Keratinocyte (primary cell): ENCODE data around the gene RNF26. TPM values are rescaled to one million over a fixed set of nuclear protein-coding genes. Genes with fewer than 3 reads are reported as not detected.
"Not testable (repeated sequence)": the region's sequence is repeated elsewhere in the genome, so short reads cannot be mapped to it uniquely, and the experiment has no call there.

ENCODE experiments used
- DNase-seq: peaks from one replicate; pipeline ENCODE4 v3.0.0-alpha.2; 2011; ENCODE audit warnings: low read depth, missing footprints, low spot score
- FAIRE-seq: peaks from 2 replicates; lab custom pipeline; 2011; peaks lifted over from hg19 to GRCh38; lab: Jason Lieb, UNC
- H2AFZ ChIP-seq: 2 replicates; pipeline ENCODE4 v1.6.0; 2012; ENCODE audit warnings: low read length, control low read depth, inconsistent platforms; ENCODE audit not compliant: control insufficient read depth
- H3K27ac ChIP-seq: 2 replicates; pipeline ENCODE4 v1.5.1; 2011; ENCODE audit warnings: low read length; ENCODE audit not compliant: control insufficient read depth, insufficient read depth
- H3K27me3 ChIP-seq: 3 replicates; pipeline ENCODE4 v1.6.0; 2011; ENCODE audit warnings: low read length; ENCODE audit not compliant: control insufficient read depth, insufficient read depth; ENCODE audit errors: extremely low read depth
- H3K36me3 ChIP-seq, 2 experiments: 2 replicates in 1 of 2; 3 replicates in 1 of 2; pipeline ENCODE4 v1.5.1; 2011; ENCODE audit warnings: low read length in 2 of 2, mild to moderate bottlenecking in 1 of 2; ENCODE audit not compliant: control insufficient read depth in 2 of 2, insufficient read depth in 2 of 2; ENCODE audit errors: extremely low read depth in 1 of 2
- H3K4me1 ChIP-seq: 3 replicates; pipeline ENCODE4 v1.5.1; 2011; ENCODE audit warnings: low read length; ENCODE audit not compliant: control insufficient read depth, insufficient read depth; ENCODE audit errors: extremely low read depth
- H3K4me2 ChIP-seq: 3 replicates; pipeline ENCODE4 v1.6.0; 2011; ENCODE audit warnings: low read depth, low read length; ENCODE audit not compliant: control insufficient read depth, insufficient read depth; ENCODE audit errors: extremely low read depth
- H3K4me3 ChIP-seq, 3 experiments: fragments of 200-600 bp in 1 of 3; sonication (generic) in 1 of 3; 2 replicates in 2 of 3; 3 replicates in 1 of 3; pipeline ENCODE4 v1.5.1; 2011 to 2016; ENCODE audit warnings: low read length in 3 of 3, mild to moderate bottlenecking in 3 of 3, control low read depth in 2 of 3, inconsistent platforms in 1 of 3, low read depth in 1 of 3, mixed read lengths in 1 of 3, mixed run types in 1 of 3, moderate library complexity in 1 of 3; ENCODE audit not compliant: control insufficient read depth in 2 of 3, insufficient read depth in 2 of 3; ENCODE audit errors: extremely low read depth in 1 of 3
- H3K79me2 ChIP-seq: 2 replicates; pipeline ENCODE4 v1.6.0; 2012; ENCODE audit warnings: low read length; ENCODE audit not compliant: control insufficient read depth, insufficient read depth
- H3K9ac ChIP-seq: 3 replicates; pipeline ENCODE4 v1.6.0; 2011; ENCODE audit warnings: low read length; ENCODE audit not compliant: control insufficient read depth, insufficient read depth; ENCODE audit errors: extremely low read depth
- H3K9me1 ChIP-seq: 3 replicates; pipeline ENCODE4 v1.6.0; 2011; ENCODE audit warnings: low read length; ENCODE audit not compliant: control insufficient read depth, insufficient read depth; ENCODE audit errors: extremely low read depth
- H3K9me3 ChIP-seq: 2 replicates; pipeline ENCODE4 v1.5.1; 2012; ENCODE audit warnings: low read depth, low read length; ENCODE audit not compliant: control insufficient read depth
- H4K20me1 ChIP-seq: 3 replicates; pipeline ENCODE4 v1.6.0; 2011; ENCODE audit warnings: low read length; ENCODE audit not compliant: control insufficient read depth, insufficient read depth; ENCODE audit errors: extremely low read depth
- EZH2 ChIP-seq: IDR thresholded peaks from one replicate; pipeline ENCODE4 v1.6.1; 2012; ENCODE audit warnings: inconsistent platforms, mild to moderate bottlenecking, low read length, moderate library complexity
- dilution Hi-C: fragments of 300-500 bp; cut with MboI; formaldehyde crosslinking; loops from one replicate; pipeline ENCODE4 v1.7.0; 2020; ENCODE audit warnings: low sequenced_read_pairs; ENCODE audit not compliant: extremely low pct_ligation_motif_present
- polyA plus RNA-seq, 5 experiments: library from polyadenylated mRNA; depleted of rRNA in 3 of 5; stranded (reverse) in 3 of 5; stranded (forward) in 1 of 5; unstranded in 1 of 5; fragments of >200 nt; gene quantifications; 1 replicate in 1 of 5; 2 replicates in 3 of 5; 3 replicates in 1 of 5; pipeline versions ENCODE4 v1.2.1 to v1.2.3, GENCODE V29; 2011 to 2012; ENCODE audit warnings: missing spikeins in 2 of 5, low read depth in 1 of 5, low replicate concordance in 1 of 5
- TF ChIP-seq, protein P1 (sequence below), 3 experiments: IDR thresholded peaks in 1 of 3; conservative IDR thresholded peaks in 1 of 3; optimal IDR thresholded peaks in 1 of 3; 2 replicates in 2 of 3; 3 replicates in 1 of 3; pipeline versions ENCODE3 to v1.5.1; 2011; ENCODE audit warnings: low read length in 3 of 3, mild to moderate bottlenecking in 3 of 3, moderate library complexity in 2 of 3, control low read depth in 1 of 3, inconsistent platforms in 1 of 3; ENCODE audit not compliant: insufficient read depth in 2 of 3; ENCODE audit errors: extremely low read depth in 1 of 3

Gene RNF26
- polyA plus RNA-seq, 1 donor (not counting 4 experiments of a cell fraction or from before 2014, with no cell fraction given), result 13.2 TPM

DNA sequence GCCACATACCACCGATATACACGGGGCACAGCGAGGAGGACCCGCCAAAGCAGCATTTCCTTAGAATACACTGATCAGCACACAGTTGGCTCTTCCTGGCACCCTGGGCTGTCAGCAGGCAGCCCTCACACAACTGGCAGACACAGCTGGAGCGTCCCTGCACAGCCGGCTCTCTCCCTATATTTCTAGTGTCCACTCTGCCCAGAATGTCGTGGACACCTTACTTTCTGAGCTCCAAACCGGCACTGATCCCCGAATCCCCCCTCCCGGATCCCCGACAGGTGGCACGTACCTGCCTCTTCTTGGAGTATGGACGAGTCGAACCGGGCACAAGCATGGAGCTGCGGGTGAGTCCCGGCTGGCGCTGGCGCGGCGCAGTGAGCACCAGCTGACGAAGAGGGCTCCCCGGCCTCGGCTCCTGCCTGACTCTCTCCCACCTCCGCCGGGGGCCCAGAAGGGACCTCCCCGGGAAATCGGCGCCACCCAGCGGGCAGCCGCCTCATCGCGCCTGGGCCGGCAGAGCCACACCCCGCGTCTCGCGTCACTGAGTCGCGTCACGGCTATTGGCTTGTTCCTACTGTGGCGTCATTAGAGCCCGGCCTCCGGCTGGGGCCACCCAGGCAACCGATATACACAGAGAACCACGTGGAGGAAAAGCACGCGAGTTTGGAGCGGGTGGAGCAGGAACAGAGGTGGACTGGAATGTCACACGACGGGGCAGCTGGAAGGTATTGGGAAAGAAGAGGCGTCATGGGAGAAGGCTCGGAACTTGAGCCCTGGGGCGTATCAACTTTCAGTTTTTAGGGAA lies 47.1 kb downstream of the RNF26 start, which contains the start of gene USP2:
TSS of gene USP2 (minus strand) at position 510 of the 808 bp plus-strand sequence. CDS start 8,210 bp downstream, outside the sequence.
- Histone ChIP-seq H3K4me3 (peak within 1 kb of the TSS; percentile 37 to 75 (median 64)), H3K4me1 (peaks cover 30% of the 10 kb centered on the region), H3K27ac (peak within 1 kb of the TSS; percentile 65), H2AFZ (peak within 1 kb of the TSS; percentile 85), H3K79me2 (no peaks in the 10 kb centered on the region), H3K9ac (peak within 1 kb of the TSS; percentile 74), H3K27me3 (peaks cover 3% of the 10 kb centered on the region), H3K9me3 (no peaks in the 10 kb centered on the region), H3K36me3 (no peaks in the 10 kb centered on the region), H3K4me2 (peak within 1 kb of the TSS; percentile 96), H4K20me1 (no peaks in the 10 kb centered on the region), H3K9me1 (peaks cover 2% of the 10 kb centered on the region)
- DNase-seq (peak; percentile 89), FAIRE-seq (peak; percentile 52)
- dilution Hi-C loops, result no loop called here
- no peak for TF ChIP-seq EZH2
- TF ChIP-seq, protein P1, sequence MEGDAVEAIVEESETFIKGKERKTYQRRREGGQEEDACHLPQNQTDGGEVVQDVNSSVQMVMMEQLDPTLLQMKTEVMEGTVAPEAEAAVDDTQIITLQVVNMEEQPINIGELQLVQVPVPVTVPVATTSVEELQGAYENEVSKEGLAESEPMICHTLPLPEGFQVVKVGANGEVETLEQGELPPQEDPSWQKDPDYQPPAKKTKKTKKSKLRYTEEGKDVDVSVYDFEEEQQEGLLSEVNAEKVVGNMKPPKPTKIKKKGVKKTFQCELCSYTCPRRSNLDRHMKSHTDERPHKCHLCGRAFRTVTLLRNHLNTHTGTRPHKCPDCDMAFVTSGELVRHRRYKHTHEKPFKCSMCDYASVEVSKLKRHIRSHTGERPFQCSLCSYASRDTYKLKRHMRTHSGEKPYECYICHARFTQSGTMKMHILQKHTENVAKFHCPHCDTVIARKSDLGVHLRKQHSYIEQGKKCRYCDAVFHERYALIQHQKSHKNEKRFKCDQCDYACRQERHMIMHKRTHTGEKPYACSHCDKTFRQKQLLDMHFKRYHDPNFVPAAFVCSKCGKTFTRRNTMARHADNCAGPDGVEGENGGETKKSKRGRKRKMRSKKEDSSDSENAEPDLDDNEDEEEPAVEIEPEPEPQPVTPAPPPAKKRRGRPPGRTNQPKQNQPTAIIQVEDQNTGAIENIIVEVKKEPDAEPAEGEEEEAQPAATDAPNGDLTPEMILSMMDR (optimal IDR thresholded peaks at IDR 0.05 in 1 of 3, IDR thresholded peaks at IDR 0.05 in 1 of 3, conservative IDR thresholded peaks at IDR 0.05 in 1 of 3; ENCODE audit: extremely low read depth in 1 of 3, insufficient read depth in 2 of 3, low read length in 3 of 3), result peak; percentile 73 to 93 (median 85)

DNA sequence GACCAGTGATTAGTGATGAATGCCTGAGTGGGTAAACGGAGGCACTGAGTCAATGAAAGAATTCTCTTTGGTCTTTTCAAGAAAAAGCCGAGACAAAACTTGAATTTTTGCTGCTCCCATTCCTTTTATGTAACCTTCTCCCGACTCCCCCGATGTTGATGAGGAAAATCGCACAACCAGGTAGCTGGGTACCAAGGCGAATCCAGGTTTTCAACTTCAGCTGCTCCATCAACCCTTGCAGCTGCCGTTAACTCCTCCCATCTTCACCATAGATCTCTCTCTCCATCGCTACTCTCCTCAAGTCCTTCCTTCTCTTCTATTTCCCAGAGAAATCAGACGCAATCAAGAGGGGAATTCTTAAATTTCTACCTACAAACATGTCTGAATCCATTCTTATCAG lies 47.8 kb downstream of the RNF26 start:
- dilution Hi-C loops, result no loop called here
- no peaks in the 10 kb centered on the region for H3K36me3 ChIP-seq
- DNase-seq (no peak), FAIRE-seq (no peak)
- peak overlapping the region; percentile 65 for H3K27ac ChIP-seq
- H3K9me1 ChIP-seq, result no peaks in the 10 kb centered on the region
- H3K79me2 ChIP-seq, result no peaks in the 10 kb centered on the region
- no peaks in the 10 kb centered on the region for H4K20me1 ChIP-seq
- peak overlapping the region; percentile 24 for H2AFZ ChIP-seq
- H3K4me3 ChIP-seq, result peak overlapping the region; percentile 17 to 75 (median 64)
- H3K9me3 ChIP-seq, result no peaks in the 10 kb centered on the region
- peaks cover 24% of the 10 kb centered on the region for H3K4me1 ChIP-seq
- peak overlapping the region; percentile 96 for H3K4me2 ChIP-seq
- H3K27me3 ChIP-seq, result peaks cover 3% of the 10 kb centered on the region
- peak overlapping the region; percentile 74 for H3K9ac ChIP-seq
- no peak for TF ChIP-seq EZH2
- TF ChIP-seq, protein P1 (optimal IDR thresholded peaks at IDR 0.05 in 1 of 3, IDR thresholded peaks at IDR 0.05 in 1 of 3, conservative IDR thresholded peaks at IDR 0.05 in 1 of 3; ENCODE audit: extremely low read depth in 1 of 3, insufficient read depth in 2 of 3, low read length in 3 of 3), result no peak

DNA sequence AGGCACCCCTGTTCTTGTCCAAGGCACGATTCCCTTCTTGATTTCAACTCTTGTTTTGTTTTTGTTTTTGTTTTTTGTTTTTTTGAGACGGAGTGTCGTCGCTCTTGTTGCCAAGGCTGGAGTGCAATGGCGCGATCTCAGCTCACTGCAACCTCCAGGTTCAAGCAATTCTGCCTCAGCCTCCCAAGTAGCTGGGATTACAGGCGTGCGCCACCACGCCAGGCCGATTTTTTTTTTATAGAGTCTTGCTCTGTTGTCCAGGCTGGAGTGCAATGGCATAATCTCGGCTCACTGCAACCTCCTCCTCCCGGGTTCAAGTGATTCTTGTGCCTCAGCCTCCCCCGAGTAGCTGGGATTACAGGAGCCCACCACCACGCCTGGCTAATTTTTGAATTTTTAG lies 48.2 kb downstream of the RNF26 start:
- H2AFZ ChIP-seq, DNase-seq, H3K9me1 ChIP-seq, H4K20me1 ChIP-seq, FAIRE-seq, dilution Hi-C loops, H3K9ac ChIP-seq, H3K79me2 ChIP-seq, H3K27ac ChIP-seq, H3K36me3 ChIP-seq, H3K27me3 ChIP-seq, H3K9me3 ChIP-seq: not testable (repeated sequence)
- Histone ChIP-seq H3K4me1 (peaks cover 20% of the 10 kb centered on the region), H3K4me3 (peak overlapping the region in 1 of 3 experiments; percentile 75), H3K4me2 (peak overlapping the region; percentile 96)
